NCI-H226 (cell line): ENCODE measurements around the gene ETAA1.

Experiments used
- DNase-seq: peaks from one replicate; pipeline ENCODE4 v3.0.0-alpha.2; 2015

The ETAA1 gene

GRCh38 chr2:67438337-67438736 is 41.2 kb downstream of the ETAA1 start:
- DNase-seq = no peak

- DNase-seq = no peak
Measured at GRCh38 chr2:67445652-67446268, 48.6 kb downstream of the ETAA1 start.

DNA sequence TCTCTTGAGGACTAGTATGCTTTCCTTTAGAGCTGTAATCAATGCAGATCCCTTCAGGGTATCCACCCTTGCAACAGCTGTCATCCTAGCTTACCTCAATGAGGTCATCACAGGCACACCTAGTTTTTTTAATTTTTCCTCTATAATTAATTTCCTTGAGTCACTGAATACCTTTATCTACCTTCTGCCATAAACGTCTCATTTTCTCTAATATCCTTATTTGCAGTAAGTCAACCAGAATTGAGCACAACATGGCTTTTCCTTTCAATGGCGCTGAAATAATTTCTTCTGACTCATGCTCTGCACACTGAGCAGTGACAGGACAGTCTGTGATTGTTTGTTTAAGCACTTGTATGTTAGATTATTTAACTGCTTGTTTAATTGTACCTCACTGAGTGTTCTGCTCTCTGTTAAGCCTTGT is 49.4 kb downstream of the ETAA1 start:
- DNase-seq = no peak

GRCh38 chr2:67448648-67449047 is 51.5 kb downstream of the ETAA1 start:
- no peak for DNase-seq

GRCh38 chr2:67451086-67451832 is 54.1 kb downstream of the ETAA1 start:
- peak; percentile 65 for DNase-seq

DNA sequence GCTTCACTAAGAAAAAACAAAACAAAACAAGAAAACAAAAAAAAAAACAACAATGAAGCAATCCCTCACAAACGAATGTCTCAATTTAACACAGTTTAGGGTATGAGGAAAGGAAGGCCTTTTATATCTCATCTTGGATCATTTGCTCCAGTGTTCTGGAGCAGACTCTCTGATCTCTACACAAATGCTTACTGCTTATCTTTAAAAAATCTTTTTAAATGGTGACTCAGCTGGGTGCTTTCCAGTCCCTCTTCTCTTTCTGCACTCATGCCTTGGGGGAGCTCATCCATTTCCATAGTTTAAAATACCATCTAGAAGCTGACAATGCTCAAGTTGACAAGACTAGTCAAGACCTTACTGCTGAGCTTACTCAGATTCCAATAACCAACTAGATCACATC is 56.2 kb downstream of the ETAA1 start:
- no peak for DNase-seq

- no peak for DNase-seq
Measured at GRCh38 chr2:67455219-67456142, 58.3 kb downstream of the ETAA1 start.

DNA sequence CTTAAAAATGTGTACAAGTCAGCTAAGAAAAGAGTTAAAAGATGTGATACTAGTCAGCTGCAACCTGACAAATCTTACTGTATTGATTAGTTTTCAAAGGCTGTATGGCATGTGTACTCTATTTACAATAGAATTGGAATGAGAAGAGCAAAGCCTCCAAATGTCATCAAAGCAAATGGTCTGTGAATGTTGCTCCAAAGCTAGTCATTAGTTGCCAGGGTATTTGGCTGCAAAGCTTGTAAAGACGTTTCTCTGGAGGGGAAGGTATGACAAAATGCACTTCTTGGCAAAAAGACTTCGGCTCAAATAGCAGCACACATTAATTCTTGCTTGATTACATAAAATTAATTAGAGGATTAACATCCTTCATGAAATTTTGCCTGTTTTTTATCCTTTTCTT is 59.3 kb downstream of the ETAA1 start:
- DNase-seq = no peak

- DNase-seq = no peak
Measured at GRCh38 chr2:67457699-67458098, 60.6 kb downstream of the ETAA1 start.

DNA sequence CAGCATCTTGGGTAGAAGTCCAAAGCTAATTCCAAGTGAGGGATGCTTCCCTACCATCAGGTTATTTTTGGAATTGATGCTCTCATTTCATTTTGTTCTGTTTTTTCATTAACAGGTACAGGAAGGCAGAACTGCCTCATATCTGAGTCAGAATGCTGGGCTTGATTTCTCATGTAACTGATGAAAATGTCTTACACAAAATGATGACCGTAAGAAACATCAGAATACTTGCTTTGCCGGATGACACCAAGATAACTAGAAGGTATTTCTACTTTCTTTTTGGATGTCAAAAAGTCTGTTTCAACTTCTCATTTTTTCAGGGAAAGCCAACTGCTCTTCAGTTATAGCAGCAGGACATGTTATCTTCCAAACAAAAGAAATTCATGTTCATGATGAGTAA is 62.6 kb downstream of the ETAA1 start:
- DNase-seq = no peak
